ENCODE data around the gene ABTB2. TPM values are rescaled to one million over a fixed set of nuclear protein-coding genes. Genes with fewer than 3 reads are reported as not detected.
"Not testable (repeated sequence)": the region's sequence is repeated elsewhere in the genome, so short reads cannot be mapped to it uniquely, and the experiment has no call there.

Gene ABTB2
- total RNA-seq, 2 donors from 2014 or later, result 0.55 to 0.81 TPM

DNA sequence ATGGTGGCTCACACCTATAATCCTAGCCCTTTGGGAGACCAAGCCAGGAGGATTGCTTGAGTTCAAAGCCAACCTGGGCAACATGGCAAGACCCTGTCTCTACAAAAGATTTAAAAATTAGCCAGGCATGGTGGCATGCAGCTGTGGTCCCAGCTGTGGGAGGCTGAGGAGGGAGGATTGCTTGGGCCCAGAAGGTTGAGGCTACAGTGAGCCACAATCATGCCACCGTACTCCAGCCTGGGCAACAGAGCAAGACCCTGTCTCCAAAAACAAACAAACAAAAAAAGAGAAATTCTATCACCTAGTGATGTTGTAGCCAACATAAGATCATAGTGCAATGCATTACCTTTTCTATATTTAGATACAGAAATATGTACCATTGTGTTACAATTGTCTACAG is 138.5 kb downstream of the ABTB2 start:
- no peaks in the 10 kb centered on the region for H3K9me3 ChIP-seq (ENCODE audit: control insufficient read depth, low read length, poor library complexity, severe bottlenecking)
- no peak for DNase-seq
- Mint-ChIP-seq H3K4me3 (no peak overlapping the region), H3K4me1 (no peaks in the 10 kb centered on the region), H3K36me3 (ENCODE audit: low read depth) (no peaks in the 10 kb centered on the region), H3K27me3 (peaks cover under 1% of the 10 kb centered on the region), H3K27ac (no peak overlapping the region)
- ATAC-seq, result no peak

- H3K27me3 Mint-ChIP-seq; H3K4me1 Mint-ChIP-seq; DNase-seq; H3K36me3 Mint-ChIP-seq (ENCODE audit: low read depth); H3K9me3 ChIP-seq (ENCODE audit: control insufficient read depth, low read length, poor library complexity, severe bottlenecking); H3K27ac Mint-ChIP-seq; H3K4me3 Mint-ChIP-seq; ATAC-seq: not testable (repeated sequence)
These were observed 139.1 kb downstream of the ABTB2 start for GRCh38 chr11:34218756-34219155.

- no peaks in the 10 kb centered on the region for H3K36me3 Mint-ChIP-seq (ENCODE audit: low read depth)
- DNase-seq, result no peak
- no peaks in the 10 kb centered on the region for H3K9me3 ChIP-seq (ENCODE audit: control insufficient read depth, low read length, poor library complexity, severe bottlenecking)
- no peak overlapping the region for H3K4me3 Mint-ChIP-seq
- no peaks in the 10 kb centered on the region for H3K27me3 Mint-ChIP-seq
- no peak overlapping the region for H3K27ac Mint-ChIP-seq
- no peak for ATAC-seq
- no peaks in the 10 kb centered on the region for H3K4me1 Mint-ChIP-seq
These were observed 139.7 kb downstream of the ABTB2 start for GRCh38 chr11:34218067-34218466.

DNA sequence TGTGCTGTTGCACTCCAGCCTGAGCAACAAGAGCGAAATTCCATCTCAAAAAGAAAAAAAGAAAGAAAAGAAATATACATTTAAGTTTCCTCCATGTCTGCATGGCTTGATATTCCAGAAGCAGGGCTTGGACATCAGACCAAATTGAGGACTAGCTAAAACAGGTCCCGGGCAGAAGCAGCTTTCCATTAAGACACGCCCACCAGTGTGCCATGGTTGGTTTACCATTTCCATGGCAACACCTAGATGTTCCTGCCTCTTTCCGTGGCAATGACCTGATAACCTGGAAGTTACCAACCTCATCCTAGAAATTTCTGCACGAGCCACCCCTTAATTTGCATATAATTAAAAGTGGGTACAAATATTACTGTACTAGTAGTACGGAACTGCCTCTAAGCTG is 141.1 kb downstream of the ABTB2 start:
- H3K27me3 Mint-ChIP-seq, result no peaks in the 10 kb centered on the region
- H3K9me3 ChIP-seq (ENCODE audit: control insufficient read depth, low read length, poor library complexity, severe bottlenecking), result no peaks in the 10 kb centered on the region
- H3K27ac Mint-ChIP-seq, result no peak overlapping the region
- DNase-seq (no peak), ATAC-seq (no peak)
- no peaks in the 10 kb centered on the region for H3K36me3 Mint-ChIP-seq (ENCODE audit: low read depth)
- H3K4me3 Mint-ChIP-seq, result no peak overlapping the region
- no peaks in the 10 kb centered on the region for H3K4me1 Mint-ChIP-seq

- Mint-ChIP-seq H3K4me1 (no peaks in the 10 kb centered on the region), H3K27ac (no peak overlapping the region), H3K27me3 (no peaks in the 10 kb centered on the region), H3K4me3 (no peak overlapping the region), H3K36me3 (ENCODE audit: low read depth) (no peaks in the 10 kb centered on the region)
- no peak for DNase-seq
- ATAC-seq, result no peak
- no peaks in the 10 kb centered on the region for H3K9me3 ChIP-seq (ENCODE audit: control insufficient read depth, low read length, poor library complexity, severe bottlenecking)
These were observed 141.9 kb downstream of the ABTB2 start for GRCh38 chr11:34215806-34216453.

- no peak overlapping the region for H3K27ac Mint-ChIP-seq
- no peaks in the 10 kb centered on the region for H3K9me3 ChIP-seq (ENCODE audit: control insufficient read depth, low read length, poor library complexity, severe bottlenecking)
- no peaks in the 10 kb centered on the region for H3K36me3 Mint-ChIP-seq (ENCODE audit: low read depth)
- DNase-seq, result no peak
- ATAC-seq, result peak; percentile 48
- H3K27me3 Mint-ChIP-seq, result no peaks in the 10 kb centered on the region
- H3K4me1 Mint-ChIP-seq, result no peaks in the 10 kb centered on the region
- H3K4me3 Mint-ChIP-seq, result no peak overlapping the region
These were observed 142.6 kb downstream of the ABTB2 start for GRCh38 chr11:34214961-34215805.

DNA sequence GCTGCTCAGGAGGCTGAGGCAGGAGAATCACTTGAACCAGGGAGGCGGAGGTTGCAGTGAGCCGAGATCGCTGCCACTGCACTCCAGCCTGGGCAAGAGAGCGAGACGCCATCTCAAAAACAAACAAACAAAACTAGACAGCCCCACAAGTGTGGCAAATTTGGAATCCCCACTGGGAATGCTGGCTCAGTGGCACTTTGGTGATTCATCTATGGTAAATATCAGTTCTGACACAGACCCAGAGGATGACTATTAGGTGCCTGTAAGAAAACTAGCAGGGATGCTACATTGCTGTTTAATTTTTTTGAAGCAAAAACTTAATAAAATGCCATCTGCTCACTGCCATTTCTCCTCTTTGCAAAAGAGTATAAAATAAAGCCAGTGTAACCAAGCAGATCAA is 144.4 kb downstream of the ABTB2 start:
- H3K9me3 ChIP-seq (ENCODE audit: control insufficient read depth, low read length, poor library complexity, severe bottlenecking), result no peaks in the 10 kb centered on the region
- DNase-seq (no peak), ATAC-seq (no peak)
- H3K4me3 Mint-ChIP-seq, result no peak overlapping the region
- peaks cover 4% of the 10 kb centered on the region for H3K4me1 Mint-ChIP-seq
- H3K27ac Mint-ChIP-seq, result no peak overlapping the region
- H3K36me3 Mint-ChIP-seq (ENCODE audit: low read depth), result no peaks in the 10 kb centered on the region
- no peaks in the 10 kb centered on the region for H3K27me3 Mint-ChIP-seq

DNA sequence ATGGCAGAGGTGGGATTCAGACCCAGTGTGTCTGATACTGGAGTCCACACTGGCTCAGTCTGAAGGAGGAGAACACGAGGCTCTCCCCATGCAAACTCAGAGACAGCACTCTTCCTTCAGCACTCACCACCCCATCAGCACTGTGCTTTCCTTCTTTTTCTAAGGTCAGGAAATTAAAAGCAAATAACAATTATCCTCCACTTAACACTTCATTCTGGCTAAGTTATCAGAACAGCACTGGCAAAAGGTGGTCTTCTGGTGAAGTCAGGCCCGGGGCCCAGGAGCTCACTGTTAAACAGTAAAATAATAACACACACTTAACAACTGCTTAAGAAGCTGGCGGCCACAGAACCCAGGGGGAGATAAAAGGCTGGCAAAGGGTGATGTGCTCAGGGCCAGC is 145.2 kb downstream of the ABTB2 start:
- DNase-seq, result no peak
- H3K27me3 Mint-ChIP-seq, result no peaks in the 10 kb centered on the region
- H3K27ac Mint-ChIP-seq, result no peak overlapping the region
- no peaks in the 10 kb centered on the region for H3K9me3 ChIP-seq (ENCODE audit: control insufficient read depth, low read length, poor library complexity, severe bottlenecking)
- ATAC-seq, result no peak
- peaks cover 4% of the 10 kb centered on the region for H3K4me1 Mint-ChIP-seq
- H3K36me3 Mint-ChIP-seq (ENCODE audit: low read depth), result no peaks in the 10 kb centered on the region
- no peak overlapping the region for H3K4me3 Mint-ChIP-seq

- DNase-seq (no peak), ATAC-seq (no peak)
- H3K9me3 ChIP-seq (ENCODE audit: control insufficient read depth, low read length, poor library complexity, severe bottlenecking), result no peaks in the 10 kb centered on the region
- peaks cover 7% of the 10 kb centered on the region for H3K4me1 Mint-ChIP-seq
- no peak overlapping the region for H3K27ac Mint-ChIP-seq
- H3K36me3 Mint-ChIP-seq (ENCODE audit: low read depth), result peaks cover 2% of the 10 kb centered on the region
- no peaks in the 10 kb centered on the region for H3K27me3 Mint-ChIP-seq
- H3K4me3 Mint-ChIP-seq, result no peak overlapping the region
These were observed 148.0 kb downstream of the ABTB2 start for GRCh38 chr11:34209809-34210208.

DNA sequence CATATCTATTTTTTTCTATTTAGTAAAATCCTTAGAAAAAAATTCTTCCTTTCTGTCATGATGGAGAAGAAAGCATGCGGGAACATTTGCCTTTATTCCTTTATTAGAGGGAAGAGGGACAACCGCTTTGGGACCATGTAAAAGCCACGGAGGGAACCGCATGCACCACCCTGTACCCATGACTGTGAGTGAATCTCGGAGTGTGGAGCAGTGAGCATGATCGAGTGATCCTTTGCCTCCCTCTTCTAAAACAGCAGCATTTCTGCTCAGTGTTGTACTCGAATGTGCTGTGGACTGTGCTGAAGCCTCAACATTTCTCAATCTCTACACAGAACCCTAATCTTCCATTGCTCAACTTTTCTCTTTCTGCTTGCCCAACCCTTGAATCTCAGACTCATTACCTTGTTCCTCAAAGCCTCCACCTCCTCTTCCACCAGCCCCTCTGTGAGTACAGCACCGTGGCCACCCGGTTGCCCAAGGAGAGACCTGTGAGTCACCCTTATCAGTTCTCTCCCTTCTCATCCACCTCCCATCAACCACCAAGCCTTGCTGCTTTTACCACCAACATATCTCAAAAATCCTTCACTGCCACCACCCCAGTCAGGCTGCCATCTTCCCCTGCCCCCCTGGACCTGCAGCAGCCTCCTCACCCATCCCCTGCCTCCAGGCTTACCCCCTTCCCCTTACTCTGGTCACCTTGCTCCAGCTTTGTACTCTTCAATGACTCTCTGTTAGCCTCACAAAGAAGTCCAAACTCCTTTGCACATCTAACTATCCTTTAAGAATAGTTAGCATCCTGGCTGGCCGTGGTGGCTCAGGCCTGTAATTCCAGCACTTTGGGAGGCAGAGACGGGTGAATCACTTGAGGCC is 149.3 kb downstream of the ABTB2 start:
- peaks cover 6% of the 10 kb centered on the region for H3K27me3 Mint-ChIP-seq
- no peak overlapping the region for H3K27ac Mint-ChIP-seq
- ATAC-seq (no peak), DNase-seq (no peak)
- H3K4me1 Mint-ChIP-seq, result peaks cover 12% of the 10 kb centered on the region
- no peaks in the 10 kb centered on the region for H3K9me3 ChIP-seq (ENCODE audit: control insufficient read depth, low read length, poor library complexity, severe bottlenecking)
- H3K36me3 Mint-ChIP-seq (ENCODE audit: low read depth), result peaks cover 2% of the 10 kb centered on the region
- H3K4me3 Mint-ChIP-seq, result peak overlapping the region; percentile 33

DNA sequence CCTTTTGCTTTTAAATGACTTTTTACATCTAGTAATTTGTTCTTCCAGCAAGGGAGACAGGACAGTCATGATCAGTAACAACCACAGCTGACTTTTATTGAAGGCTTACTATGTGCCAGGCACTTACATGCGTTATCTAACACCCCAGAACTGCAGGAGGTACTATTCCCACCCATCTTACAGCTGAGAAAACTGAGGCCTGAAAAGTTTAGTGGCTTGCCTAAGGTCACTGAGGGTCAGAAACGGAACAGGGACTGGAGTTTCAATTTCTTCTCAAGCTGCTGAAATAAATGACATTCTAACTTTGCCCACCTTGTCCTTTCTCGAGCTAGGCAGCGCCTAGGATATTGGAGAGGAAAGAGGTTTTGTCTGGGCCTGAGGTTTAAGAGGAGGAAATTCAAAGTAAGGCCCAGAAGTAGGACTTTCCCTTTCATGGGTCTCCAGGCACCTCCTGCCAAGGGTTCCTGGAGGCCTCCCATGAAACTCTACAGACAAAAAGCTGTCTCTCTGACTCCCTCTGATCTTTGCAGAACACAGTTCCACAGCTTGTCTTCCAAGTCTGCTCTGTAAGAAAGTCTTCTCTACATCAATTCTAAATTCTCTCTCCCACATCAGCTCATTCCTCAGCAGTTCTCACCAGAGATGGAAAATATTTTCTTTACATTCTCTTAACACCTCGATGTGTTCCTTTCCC is 150.2 kb downstream of the ABTB2 start:
- no peak overlapping the region for H3K27ac Mint-ChIP-seq
- no peak overlapping the region for H3K4me3 Mint-ChIP-seq
- H3K4me1 Mint-ChIP-seq, result peaks cover 16% of the 10 kb centered on the region
- peaks cover 2% of the 10 kb centered on the region for H3K36me3 Mint-ChIP-seq (ENCODE audit: low read depth)
- no peaks in the 10 kb centered on the region for H3K9me3 ChIP-seq (ENCODE audit: control insufficient read depth, low read length, poor library complexity, severe bottlenecking)
- DNase-seq, result no peak
- no peak for ATAC-seq
- H3K27me3 Mint-ChIP-seq, result peaks cover 6% of the 10 kb centered on the region

DNA sequence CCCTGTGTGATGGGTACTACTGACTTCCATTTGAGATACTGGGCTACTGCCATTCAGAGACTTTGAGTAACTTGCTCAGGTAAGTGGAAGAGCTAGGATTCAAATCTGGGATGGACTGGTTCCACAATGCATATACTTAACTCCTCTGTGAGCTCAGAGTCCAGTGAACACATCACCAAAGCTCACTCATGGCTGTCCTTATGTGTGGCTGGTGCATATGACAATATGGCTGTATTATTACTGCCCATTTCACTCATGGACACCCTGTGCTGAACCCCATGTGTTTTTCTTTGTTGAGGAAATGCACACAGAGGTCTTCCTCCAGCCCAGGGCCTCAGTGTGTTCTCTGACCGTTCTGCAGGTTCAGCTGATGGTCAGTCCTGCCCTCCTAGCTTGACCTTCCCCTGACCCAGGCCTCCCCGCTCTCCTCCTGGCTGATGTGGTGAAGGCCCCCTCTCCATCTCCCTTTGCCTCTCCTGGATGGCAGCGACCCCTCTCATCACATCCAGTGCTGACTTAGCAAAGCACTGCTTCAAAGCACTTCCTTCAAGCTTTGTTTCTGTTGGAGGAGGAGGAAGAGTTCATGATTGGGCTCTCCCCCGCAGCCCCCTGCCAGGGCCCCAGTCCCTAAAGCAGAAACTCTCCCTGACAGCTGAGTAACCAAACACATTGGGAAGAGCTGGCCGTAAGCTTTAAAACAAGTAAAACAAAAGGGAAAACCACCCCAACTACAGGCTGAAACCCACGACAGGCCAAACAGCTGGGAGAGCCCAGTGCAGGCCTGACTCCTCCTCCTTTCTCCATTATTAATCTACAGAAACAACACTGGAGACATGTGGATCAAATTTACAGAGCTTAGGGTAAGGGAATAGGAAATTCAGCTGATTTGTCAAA is 151.2 kb downstream of the ABTB2 start:
- H3K27me3 Mint-ChIP-seq, result peaks cover 6% of the 10 kb centered on the region

More for the DNA sequence above, 151.2 kb downstream of the ABTB2 start:
- Mint-ChIP-seq H3K36me3 (ENCODE audit: low read depth) (peaks cover 2% of the 10 kb centered on the region), H3K4me3 (no peak overlapping the region), H3K4me1 (peaks cover 16% of the 10 kb centered on the region), H3K27ac (peak overlapping the region; percentile 72)
- ATAC-seq (no peak), DNase-seq (no peak)
- no peaks in the 10 kb centered on the region for H3K9me3 ChIP-seq (ENCODE audit: control insufficient read depth, low read length, poor library complexity, severe bottlenecking)
